ENCODE data around the gene SH2B3.

DNA sequence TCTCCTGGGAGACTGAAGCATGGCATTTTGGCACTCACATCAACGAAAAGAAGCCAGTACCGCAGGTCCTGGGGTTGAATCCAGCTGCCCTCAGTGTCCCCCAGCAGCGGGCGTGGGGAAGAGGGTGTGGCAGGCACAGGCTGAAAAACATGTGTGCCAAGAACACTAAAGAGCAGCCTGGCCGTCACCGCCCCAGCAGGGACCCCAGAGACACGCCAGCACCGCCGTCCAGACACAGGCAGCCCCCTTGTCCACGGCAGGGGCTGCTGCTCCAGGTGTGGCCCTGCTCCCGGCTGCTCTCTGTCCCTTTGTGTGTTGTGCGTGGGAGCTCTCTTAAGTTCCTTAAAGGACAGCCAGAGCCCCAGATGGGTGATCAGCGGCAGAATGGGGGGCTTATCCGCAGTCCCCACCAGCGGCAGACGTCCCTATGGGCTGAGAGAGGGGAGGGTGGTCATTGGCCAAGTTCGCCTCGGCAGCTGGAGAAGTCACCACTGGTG lies 37.4 kb upstream of the SH2B3 start:
- TF ChIP-seq, protein P1, sequence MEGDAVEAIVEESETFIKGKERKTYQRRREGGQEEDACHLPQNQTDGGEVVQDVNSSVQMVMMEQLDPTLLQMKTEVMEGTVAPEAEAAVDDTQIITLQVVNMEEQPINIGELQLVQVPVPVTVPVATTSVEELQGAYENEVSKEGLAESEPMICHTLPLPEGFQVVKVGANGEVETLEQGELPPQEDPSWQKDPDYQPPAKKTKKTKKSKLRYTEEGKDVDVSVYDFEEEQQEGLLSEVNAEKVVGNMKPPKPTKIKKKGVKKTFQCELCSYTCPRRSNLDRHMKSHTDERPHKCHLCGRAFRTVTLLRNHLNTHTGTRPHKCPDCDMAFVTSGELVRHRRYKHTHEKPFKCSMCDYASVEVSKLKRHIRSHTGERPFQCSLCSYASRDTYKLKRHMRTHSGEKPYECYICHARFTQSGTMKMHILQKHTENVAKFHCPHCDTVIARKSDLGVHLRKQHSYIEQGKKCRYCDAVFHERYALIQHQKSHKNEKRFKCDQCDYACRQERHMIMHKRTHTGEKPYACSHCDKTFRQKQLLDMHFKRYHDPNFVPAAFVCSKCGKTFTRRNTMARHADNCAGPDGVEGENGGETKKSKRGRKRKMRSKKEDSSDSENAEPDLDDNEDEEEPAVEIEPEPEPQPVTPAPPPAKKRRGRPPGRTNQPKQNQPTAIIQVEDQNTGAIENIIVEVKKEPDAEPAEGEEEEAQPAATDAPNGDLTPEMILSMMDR (IDR thresholded peaks at IDR 0.05), result no peak
- TF ChIP-seq EZH2 (IDR thresholded peaks at IDR 0.05), result no peak
- no peak for TF ChIP-seq EZH2phosphoT487 (IDR thresholded peaks at IDR 0.05)
